Measurements from ENCODE around the gene MPV17L.

GRCh38 chr16:15418206-15418605, 22.7 kb downstream of the MPV17L start:
- TF ChIP-seq, protein P1, sequence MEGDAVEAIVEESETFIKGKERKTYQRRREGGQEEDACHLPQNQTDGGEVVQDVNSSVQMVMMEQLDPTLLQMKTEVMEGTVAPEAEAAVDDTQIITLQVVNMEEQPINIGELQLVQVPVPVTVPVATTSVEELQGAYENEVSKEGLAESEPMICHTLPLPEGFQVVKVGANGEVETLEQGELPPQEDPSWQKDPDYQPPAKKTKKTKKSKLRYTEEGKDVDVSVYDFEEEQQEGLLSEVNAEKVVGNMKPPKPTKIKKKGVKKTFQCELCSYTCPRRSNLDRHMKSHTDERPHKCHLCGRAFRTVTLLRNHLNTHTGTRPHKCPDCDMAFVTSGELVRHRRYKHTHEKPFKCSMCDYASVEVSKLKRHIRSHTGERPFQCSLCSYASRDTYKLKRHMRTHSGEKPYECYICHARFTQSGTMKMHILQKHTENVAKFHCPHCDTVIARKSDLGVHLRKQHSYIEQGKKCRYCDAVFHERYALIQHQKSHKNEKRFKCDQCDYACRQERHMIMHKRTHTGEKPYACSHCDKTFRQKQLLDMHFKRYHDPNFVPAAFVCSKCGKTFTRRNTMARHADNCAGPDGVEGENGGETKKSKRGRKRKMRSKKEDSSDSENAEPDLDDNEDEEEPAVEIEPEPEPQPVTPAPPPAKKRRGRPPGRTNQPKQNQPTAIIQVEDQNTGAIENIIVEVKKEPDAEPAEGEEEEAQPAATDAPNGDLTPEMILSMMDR (IDR thresholded peaks at IDR 0.05): no peak
- TF ChIP-seq POLR2A (IDR thresholded peaks at IDR 0.05): no peak

Data from right lobe of liver (tissue), 4 donors.